Neural progenitor cell (in vitro differentiated cells): ENCODE measurements around the gene MYO16.

Source experiments
- CTCF ChIP-seq: fragments of 200-600 bp; sonication (generic); IDR thresholded peaks from 2 replicates; pipeline ENCODE4 v1.5.1; 2017; ENCODE audit warnings: antibody characterized with exemption, mild to moderate bottlenecking
- EZH2 ChIP-seq: fragments of 200-600 bp; sonication (generic); IDR thresholded peaks from 2 replicates; pipeline ENCODE4 v1.6.1; 2017; ENCODE audit warnings: antibody characterized with exemption, mild to moderate bottlenecking, moderate library complexity

- TF ChIP-seq EZH2 (no peak), CTCF (peak; percentile 64)
Observed at GRCh38 chr13:108728370-108728769, 99.0 kb downstream of the MYO16 start.
